MCF 10A (cell line): ENCODE data around the gene SMIM31. TPM values are rescaled to one million over a fixed set of nuclear protein-coding genes. Genes with fewer than 3 reads are reported as not detected.

Source experiments
- BruUV-seq: library from RNA; stranded (reverse); fragments of 400-500 nt; replicated peaks from 2 replicates; lab custom pipeline; 2021; lab: Mats Ljungman, UMichigan
- CTCF ChIA-PET: fragments of 300-600 bp; sonication (Branson Sonifier 250); formaldehyde crosslinking; extraction: SDS; loops from one replicate; lab custom pipeline; 2021; ENCODE audit warnings: antibody characterized with exemption, inconsistent platforms; lab: Yijun Ruan, JAX
- POLR2A ChIA-PET: fragments of 300-600, 350-650 bp; sonication (Branson Sonifier 250); formaldehyde crosslinking; extraction: SDS; loops from one replicate; lab custom pipeline; 2020; ENCODE audit warnings: antibody characterized with exemption, inconsistent platforms; lab: Yijun Ruan, JAX
- DNase-seq: peaks from one replicate; pipeline ENCODE4 v3.0.0-alpha.2; 2018; ENCODE audit not compliant: unreplicated experiment
- H3K27ac Mint-ChIP-seq: one replicate; pipeline ENCODE4 v1.8.0; 2022; ENCODE audit warnings: mild to moderate bottlenecking, low read depth, mixed read lengths; ENCODE audit not compliant: unreplicated experiment
- H3K27me3 Mint-ChIP-seq: one replicate; pipeline ENCODE4 v1.8.0; 2022; ENCODE audit warnings: mixed read lengths; ENCODE audit not compliant: insufficient read depth, unreplicated experiment
- H3K36me3 Mint-ChIP-seq: one replicate; pipeline ENCODE4 v1.8.0; 2022; ENCODE audit warnings: mild to moderate bottlenecking, moderate library complexity, mixed read lengths; ENCODE audit not compliant: insufficient read depth, unreplicated experiment
- H3K4me1 Mint-ChIP-seq: one replicate; pipeline ENCODE4 v1.8.0; 2022; ENCODE audit warnings: mixed read lengths; ENCODE audit not compliant: insufficient read depth, unreplicated experiment
- H3K4me3 Mint-ChIP-seq: one replicate; pipeline ENCODE4 v1.8.0; 2022; ENCODE audit warnings: mild to moderate bottlenecking, moderate library complexity, mixed read lengths; ENCODE audit not compliant: unreplicated experiment
- H3K9me3 Mint-ChIP-seq: one replicate; pipeline ENCODE4 v1.8.0; 2022; ENCODE audit warnings: mixed read lengths; ENCODE audit not compliant: unreplicated experiment
- intact Hi-C: fragments of 100-400 bp; cut with micrococcal nuclease; formaldehyde crosslinking; loops from 2 replicates; pipeline ENCODE4 v1.14.1; 2022
- total RNA-seq: library from RNA; stranded (reverse); gene quantifications from 2 replicates; pipeline ENCODE4 v1.2.3, GENCODE V29; 2022
- TF ChIP-seq, protein P1 (sequence below): fragments of 200-600 bp; IDR thresholded peaks from one replicate; pipeline ENCODE4 v1.8.0; 2022; ENCODE audit warnings: antibody characterized with exemption, mild to moderate bottlenecking; ENCODE audit not compliant: unreplicated experiment

The SMIM31 gene
- total RNA-seq, 1 experiment from 2014 or later: not detected

DNA sequence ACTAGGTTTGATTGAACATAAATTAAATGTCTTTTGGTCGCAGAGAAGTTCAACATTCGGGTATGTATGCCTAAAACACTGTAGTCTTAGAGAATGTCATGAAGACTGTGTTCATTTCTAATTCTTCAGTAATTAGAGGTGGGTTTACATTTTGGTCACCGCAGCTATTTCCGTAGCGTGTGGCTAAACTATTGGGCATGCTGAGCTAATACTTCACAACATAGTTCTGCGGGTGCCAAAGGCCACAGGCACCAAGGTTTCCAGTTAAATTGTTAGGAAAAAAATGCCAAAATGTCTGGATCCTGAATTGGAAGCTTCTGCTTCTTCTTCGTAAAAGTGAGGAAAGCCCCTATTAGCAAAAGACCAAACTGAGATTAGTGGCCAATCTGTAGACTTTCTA is 25.1 kb downstream of the SMIM31 start:
- CTCF ChIA-PET: interaction anchor here (0.5 to 5.3 kb wide), 17 partner anchors 8 to 1090 kb away, joined by 3 to 70 read pairs (median 5); no protein-coding TSS in a partner anchor
- no TSS peak for BruUV-seq
- H3K4me3 Mint-ChIP-seq: no peak overlapping the region

DNA sequence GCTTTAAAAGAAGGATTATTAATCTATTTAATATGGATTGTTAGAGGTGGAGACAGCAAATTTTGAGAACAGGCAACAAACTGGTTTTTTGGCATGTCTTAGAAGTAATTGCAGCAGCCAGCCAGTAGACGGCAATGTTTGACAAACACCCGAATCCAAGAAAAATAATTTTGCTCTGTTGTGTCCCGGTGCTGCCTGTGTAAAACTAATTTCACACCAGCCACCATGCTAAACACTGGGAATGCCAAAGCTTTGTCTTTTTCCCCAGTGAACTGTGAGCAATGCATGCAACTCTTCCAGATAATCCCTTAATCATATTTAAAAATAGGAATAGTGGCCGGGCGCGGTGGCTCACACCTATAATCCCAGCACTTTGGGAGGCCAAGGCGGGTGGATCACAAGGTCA is 25.9 kb downstream of the SMIM31 start:
- H3K4me3 Mint-ChIP-seq: no peak overlapping the region
- H3K27ac Mint-ChIP-seq: no peak overlapping the region
- no peaks in the 10 kb centered on the region for H3K9me3 Mint-ChIP-seq
- CTCF ChIA-PET: interaction anchor here (0.6 to 5.3 kb wide), 28 partner anchors 8 to 1224 kb away, joined by 3 to 70 read pairs (median 4); partner anchors contain the start of gene APELA
- intact Hi-C loops: loop anchor here (1.0 to 2.0 kb wide), 2 partner anchors 217 to 317 kb away; no protein-coding TSS in a partner anchor
- DNase-seq: peak; percentile 64
- H3K36me3 Mint-ChIP-seq: no peaks in the 10 kb centered on the region
- TF ChIP-seq, protein P1, sequence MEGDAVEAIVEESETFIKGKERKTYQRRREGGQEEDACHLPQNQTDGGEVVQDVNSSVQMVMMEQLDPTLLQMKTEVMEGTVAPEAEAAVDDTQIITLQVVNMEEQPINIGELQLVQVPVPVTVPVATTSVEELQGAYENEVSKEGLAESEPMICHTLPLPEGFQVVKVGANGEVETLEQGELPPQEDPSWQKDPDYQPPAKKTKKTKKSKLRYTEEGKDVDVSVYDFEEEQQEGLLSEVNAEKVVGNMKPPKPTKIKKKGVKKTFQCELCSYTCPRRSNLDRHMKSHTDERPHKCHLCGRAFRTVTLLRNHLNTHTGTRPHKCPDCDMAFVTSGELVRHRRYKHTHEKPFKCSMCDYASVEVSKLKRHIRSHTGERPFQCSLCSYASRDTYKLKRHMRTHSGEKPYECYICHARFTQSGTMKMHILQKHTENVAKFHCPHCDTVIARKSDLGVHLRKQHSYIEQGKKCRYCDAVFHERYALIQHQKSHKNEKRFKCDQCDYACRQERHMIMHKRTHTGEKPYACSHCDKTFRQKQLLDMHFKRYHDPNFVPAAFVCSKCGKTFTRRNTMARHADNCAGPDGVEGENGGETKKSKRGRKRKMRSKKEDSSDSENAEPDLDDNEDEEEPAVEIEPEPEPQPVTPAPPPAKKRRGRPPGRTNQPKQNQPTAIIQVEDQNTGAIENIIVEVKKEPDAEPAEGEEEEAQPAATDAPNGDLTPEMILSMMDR: peak; percentile 86
- H3K27me3 Mint-ChIP-seq: no peaks in the 10 kb centered on the region
- POLR2A ChIA-PET: interaction anchor here (0.7 to 1.8 kb wide), 2 partner anchors 8 to 170 kb away, joined by 3 to 4 read pairs; no protein-coding TSS in a partner anchor
- H3K4me1 Mint-ChIP-seq: no peaks in the 10 kb centered on the region
- BruUV-seq: no TSS peak

More for the DNA sequence above, 25.1 kb downstream of the SMIM31 start:
- H3K36me3 Mint-ChIP-seq: no peaks in the 10 kb centered on the region
- H3K9me3 Mint-ChIP-seq: no peaks in the 10 kb centered on the region
- TF ChIP-seq, protein P1: no peak
- H3K4me1 Mint-ChIP-seq: no peaks in the 10 kb centered on the region
- intact Hi-C loops: loop anchor here (1.0 to 2.0 kb wide), 2 partner anchors 218 to 318 kb away; no protein-coding TSS in a partner anchor
- POLR2A ChIA-PET: interaction anchor here (1.8 kb wide), 1 partner anchor 170 kb away, joined by 4 read pairs; no protein-coding TSS in a partner anchor
- H3K27ac Mint-ChIP-seq: no peak overlapping the region
- DNase-seq: no peak
- H3K27me3 Mint-ChIP-seq: no peaks in the 10 kb centered on the region

DNA sequence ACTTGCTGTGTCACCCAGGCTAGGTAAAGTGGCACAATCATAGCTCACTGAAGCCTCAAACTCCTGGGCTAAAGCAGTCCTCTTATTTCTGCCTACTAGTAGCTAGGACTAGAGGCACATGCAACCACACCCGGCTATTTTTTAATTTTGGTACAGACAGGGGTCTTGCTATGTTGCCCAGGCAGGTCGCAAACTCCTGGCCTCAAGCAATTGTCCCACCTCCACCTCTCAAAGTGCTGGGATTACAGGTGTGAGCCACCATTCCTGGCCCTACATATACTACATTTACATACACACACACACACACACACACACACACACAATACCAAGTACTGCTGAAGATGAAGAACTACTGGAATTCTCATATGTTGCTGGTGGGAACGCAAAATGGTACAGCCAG is 26.9 kb downstream of the SMIM31 start:
- no peak overlapping the region for H3K4me3 Mint-ChIP-seq
- intact Hi-C loops: no loop called here
- DNase-seq: no peak
- H3K9me3 Mint-ChIP-seq: no peaks in the 10 kb centered on the region
- TF ChIP-seq, protein P1: no peak
- H3K27ac Mint-ChIP-seq: no peak overlapping the region
- no peaks in the 10 kb centered on the region for H3K36me3 Mint-ChIP-seq
- ChIA-PET POLR2A (interaction anchor here (1.8 kb wide), 1 partner anchor 169 kb away, joined by 4 read pairs; no protein-coding TSS in a partner anchor), CTCF (interaction anchor here (0.5 to 5.3 kb wide), 34 partner anchors 9 to 1226 kb away, joined by 3 to 70 read pairs (median 4); partner anchors contain the start of gene APELA)
- BruUV-seq: no TSS peak
- H3K27me3 Mint-ChIP-seq: no peaks in the 10 kb centered on the region
- H3K4me1 Mint-ChIP-seq: no peaks in the 10 kb centered on the region

- no peak for DNase-seq
- BruUV-seq: no TSS peak
- Mint-ChIP-seq H3K4me1 (no peaks in the 10 kb centered on the region), H3K9me3 (no peaks in the 10 kb centered on the region), H3K4me3 (no peak overlapping the region), H3K27ac (no peak overlapping the region), H3K27me3 (no peaks in the 10 kb centered on the region), H3K36me3 (no peaks in the 10 kb centered on the region)
- intact Hi-C loops: no loop called here
- CTCF ChIA-PET: interaction anchor here (1.0 kb wide), 1 partner anchor 153 kb away, joined by 3 read pairs; no protein-coding TSS in a partner anchor
- POLR2A ChIA-PET: interaction anchor here (0.6 kb wide), 1 partner anchor 166 kb away, joined by 4 read pairs; no protein-coding TSS in a partner anchor
- TF ChIP-seq, protein P1: no peak
Observed at GRCh38 chr4:164783976-164784375, 30.0 kb downstream of the SMIM31 start.
